Subcutaneous adipose tissue (tissue), 4 donors: ENCODE results near the gene TNIK. TPM values are rescaled to one million over a fixed set of nuclear protein-coding genes. Genes with fewer than 3 reads are reported as not detected.

Source experiments
- total RNA-seq, 4 donors: library from RNA; depleted of rRNA; stranded (reverse); fragments of >200 nt; gene quantifications; one replicate each; pipeline ENCODE4 v1.1.0, GENCODE V29; 2016
- TF ChIP-seq, protein P1 (sequence below): fragments of 450-650 bp; IDR thresholded peaks from one replicate; pipeline ENCODE4 v1.5.1; 2016; ENCODE audit warnings: low read depth, mild to moderate bottlenecking, control low read depth, antibody characterized with exemption, moderate library complexity

TNIK gene
- total RNA-seq, 4 donors from 2014 or later, result 1.5 to 11.7 (median 1.9) TPM

DNA sequence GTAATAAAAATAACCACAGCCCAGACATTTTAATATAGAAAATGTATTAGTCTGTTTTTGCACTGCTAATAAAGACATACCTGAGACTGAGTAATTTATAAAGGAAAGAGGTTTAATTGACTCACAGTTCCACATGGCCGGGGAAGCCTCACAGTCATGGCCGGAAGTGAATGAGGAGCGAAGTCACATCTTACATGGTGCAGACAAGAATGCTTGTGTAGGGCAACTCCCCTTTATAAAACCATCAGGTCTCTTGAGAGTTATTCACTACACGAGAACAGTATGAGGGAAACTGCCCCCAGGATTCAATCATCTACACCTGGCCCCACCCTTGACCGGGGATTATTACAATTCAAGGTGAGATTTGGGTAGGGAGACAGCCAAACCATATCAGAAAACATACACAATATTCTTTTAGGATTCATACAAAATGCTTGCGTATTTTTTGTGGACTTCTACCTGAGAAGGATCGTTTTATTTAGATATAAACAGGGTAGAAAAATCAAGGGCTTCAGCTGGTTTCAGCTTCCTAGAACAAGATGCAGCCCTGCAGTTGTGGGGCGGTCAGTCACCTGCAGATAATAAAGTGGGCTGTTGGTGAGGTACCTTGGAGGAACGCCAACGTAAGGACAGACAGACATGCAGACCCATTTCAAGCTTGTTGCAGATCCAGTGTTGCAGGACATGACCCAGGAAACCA lies 101.9 kb downstream of the TNIK start:
- TF ChIP-seq, protein P1, sequence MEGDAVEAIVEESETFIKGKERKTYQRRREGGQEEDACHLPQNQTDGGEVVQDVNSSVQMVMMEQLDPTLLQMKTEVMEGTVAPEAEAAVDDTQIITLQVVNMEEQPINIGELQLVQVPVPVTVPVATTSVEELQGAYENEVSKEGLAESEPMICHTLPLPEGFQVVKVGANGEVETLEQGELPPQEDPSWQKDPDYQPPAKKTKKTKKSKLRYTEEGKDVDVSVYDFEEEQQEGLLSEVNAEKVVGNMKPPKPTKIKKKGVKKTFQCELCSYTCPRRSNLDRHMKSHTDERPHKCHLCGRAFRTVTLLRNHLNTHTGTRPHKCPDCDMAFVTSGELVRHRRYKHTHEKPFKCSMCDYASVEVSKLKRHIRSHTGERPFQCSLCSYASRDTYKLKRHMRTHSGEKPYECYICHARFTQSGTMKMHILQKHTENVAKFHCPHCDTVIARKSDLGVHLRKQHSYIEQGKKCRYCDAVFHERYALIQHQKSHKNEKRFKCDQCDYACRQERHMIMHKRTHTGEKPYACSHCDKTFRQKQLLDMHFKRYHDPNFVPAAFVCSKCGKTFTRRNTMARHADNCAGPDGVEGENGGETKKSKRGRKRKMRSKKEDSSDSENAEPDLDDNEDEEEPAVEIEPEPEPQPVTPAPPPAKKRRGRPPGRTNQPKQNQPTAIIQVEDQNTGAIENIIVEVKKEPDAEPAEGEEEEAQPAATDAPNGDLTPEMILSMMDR, result no peak

DNA sequence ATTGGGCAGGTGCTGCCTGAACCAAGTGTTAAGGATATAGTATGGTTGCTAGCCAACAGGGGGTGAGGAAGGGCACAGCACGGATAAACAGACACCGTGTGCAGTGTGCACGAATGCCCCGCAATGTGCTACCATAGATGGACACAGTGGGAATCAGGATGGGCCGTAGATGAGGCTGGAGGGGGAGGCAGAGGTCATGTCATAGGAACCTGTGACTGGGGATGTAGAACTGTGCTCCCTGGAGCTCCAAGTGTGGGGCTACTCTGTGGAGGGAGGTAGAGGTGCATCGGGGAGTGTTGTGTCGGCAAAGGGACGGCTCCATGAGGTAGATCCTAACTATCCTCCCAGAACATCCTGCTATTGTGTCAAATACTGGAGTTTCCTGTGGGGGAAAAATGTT lies 102.5 kb downstream of the TNIK start:
- TF ChIP-seq, protein P1, result no peak

DNA sequence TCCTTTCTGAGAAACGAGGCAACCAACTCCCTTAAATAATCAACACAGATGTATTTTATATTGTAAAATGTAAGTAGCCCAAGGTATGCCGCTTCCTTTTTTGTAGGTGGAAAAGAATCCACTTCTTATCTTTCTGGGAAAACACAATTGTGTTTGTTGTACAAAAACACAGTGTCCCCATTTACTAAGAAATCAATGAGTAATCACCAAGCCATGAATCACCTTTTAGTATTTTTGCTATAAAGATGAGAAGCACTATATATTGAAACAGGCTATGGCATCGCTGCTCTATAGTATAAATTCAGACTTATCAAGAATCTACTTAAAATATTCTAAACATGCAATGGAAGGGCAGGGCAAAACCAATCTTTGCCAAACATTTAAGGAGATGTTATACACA lies 104.0 kb downstream of the TNIK start:
- TF ChIP-seq, protein P1, result no peak

DNA sequence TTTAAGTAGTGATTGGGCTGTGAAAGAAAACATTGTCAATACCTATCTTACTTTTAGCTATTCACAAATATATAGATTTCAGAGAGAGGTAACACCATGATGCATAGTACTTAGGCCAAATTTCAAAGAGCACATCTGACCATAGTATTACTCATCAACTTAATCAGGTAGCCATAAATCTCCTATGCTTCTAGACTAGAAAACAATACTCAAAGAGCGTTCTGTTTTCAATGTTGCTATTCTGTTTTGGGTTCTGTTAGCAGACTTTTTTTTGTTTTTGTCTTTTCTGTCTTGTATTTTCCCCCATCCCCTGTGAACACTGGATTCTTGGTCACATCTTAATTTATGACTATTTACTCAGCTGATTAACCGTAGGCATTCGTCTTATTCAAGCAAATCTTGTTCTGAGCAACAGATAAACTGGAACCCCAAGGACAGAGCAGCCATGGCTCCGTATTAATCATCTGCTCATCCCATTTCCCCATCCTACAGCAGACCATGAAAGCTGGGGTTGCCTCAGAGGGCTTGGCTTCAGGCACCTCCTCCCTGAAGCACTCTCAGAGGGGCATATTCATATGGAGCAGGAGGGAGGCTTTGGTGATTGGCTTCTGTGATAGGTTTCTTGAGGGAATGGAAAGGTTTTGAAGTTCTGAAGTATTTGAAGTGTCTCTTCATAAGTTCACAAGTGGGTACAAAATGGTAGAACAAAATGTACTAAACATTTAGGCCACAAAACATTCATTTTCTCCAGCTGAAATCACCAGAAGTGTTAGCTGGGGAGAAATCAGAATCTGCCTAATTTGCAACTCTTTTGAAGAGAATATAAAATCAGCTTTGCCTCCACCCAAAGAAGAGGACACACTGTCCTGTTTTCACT lies 105.3 kb downstream of the TNIK start:
- TF ChIP-seq, protein P1, result no peak

DNA sequence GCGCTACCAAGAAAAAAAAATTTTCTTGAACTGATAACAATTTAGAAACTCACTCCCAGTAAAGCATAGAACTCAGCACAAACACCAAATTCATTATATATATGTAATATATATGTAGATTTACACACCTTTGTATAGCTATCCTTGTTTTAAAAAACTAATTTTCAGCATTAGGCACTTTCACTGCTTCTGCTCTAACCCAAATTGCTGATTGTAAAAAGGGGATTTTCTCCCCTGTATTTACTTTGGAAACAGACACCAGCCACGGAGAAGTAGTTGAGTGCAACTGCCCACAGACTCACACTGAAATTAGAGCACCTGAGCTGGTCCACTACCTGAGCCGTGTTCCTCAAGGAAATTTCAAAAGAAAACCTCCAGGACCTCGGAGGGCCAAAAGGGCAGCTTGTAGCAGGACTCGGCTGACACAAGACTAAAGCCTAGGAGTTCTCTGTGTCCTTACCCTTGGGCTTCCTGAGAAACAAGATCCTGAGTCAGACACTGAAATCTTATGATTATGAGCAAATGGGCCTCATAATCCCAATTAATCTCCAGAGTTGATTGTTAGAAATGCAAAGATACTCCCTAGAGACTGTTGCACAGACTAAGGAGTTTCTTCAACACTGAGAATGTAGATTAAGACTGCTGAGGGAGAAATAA lies 106.0 kb downstream of the TNIK start:
- TF ChIP-seq, protein P1, result no peak

DNA sequence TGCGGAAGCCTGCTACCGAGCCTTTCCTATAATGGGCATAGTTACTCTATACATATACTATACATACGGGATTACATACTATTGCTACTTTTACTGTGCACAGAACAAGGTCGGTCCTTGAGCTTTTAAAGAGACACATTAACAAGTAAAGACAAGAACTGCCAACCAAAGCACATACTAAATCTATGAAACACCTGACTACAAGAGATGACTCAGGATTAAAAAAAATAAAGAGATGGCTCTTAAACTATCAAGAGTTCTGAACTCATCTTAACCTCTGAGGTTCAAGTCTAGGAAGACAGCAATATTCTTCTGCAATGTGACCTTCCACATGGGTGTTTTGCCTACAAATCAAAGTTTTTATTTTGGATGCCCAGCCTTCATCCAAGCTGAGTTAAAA lies 106.8 kb downstream of the TNIK start:
- TF ChIP-seq, protein P1, result no peak
